Fibroblast of lung (primary cell): ENCODE measurements around the gene CHD3.

Experiments
- CTCF ChIP-seq, 2 donors: IDR thresholded peaks in 1 of 2; conservative IDR thresholded peaks in 1 of 2; 1 replicate in 1 of 2; 2 replicates in 1 of 2; pipeline ENCODE4 v1.5.1; 2011 to 2012; ENCODE audit warnings: low read length in 2 of 2, control low read depth in 1 of 2, inconsistent platforms in 1 of 2, low read depth in 1 of 2, mild to moderate bottlenecking in 1 of 2
- EZH2 ChIP-seq: IDR thresholded peaks from 2 replicates; pipeline ENCODE4 v1.5.1; 2012; ENCODE audit warnings: low read length, control low read depth, mild to moderate bottlenecking; ENCODE audit errors: missing control alignments

- no peak for TF ChIP-seq EZH2
- TF ChIP-seq CTCF (conservative IDR thresholded peaks at IDR 0.05 in 1 of 2, IDR thresholded peaks at IDR 0.05 in 1 of 2; ENCODE audit: low read depth in 1 of 2, low read length in 2 of 2): peak; percentile 62 to 64
Measured at GRCh38 chr17:7897773-7898172, 9.2 kb downstream of the CHD3 start.
